HepG2 (cell line): Measurements from ENCODE around the gene SNX24. TPM values are rescaled to one million over a fixed set of nuclear protein-coding genes. Genes with fewer than 3 reads are reported as not detected.

Source experiments
- ATAC-seq: fragments of 200-7000 bp; cut with Tn5 transposase; 3 replicates; pipeline ENCODE4 v1.9.1; 2020; ENCODE audit warnings: mild to moderate bottlenecking, moderate library complexity
- BruUV-seq: library from RNA; stranded (reverse); fragments of 400-500 nt; replicated peaks from 2 replicates; lab custom pipeline; 2021; lab: Mats Ljungman, UMichigan
- CTCF ChIA-PET: fragments of 300-600 bp; formaldehyde crosslinking; extraction: SDS; loops from one replicate; lab custom pipeline; 2021; ENCODE audit warnings: low total read pairs, inconsistent platforms, low intra/inter-chr PET ratio; lab: Yijun Ruan, JAX
- POLR2A ChIA-PET: fragments of 350-600 bp; sonication (Branson Sonifier 250); formaldehyde crosslinking; loops from one replicate; lab custom pipeline; 2020; ENCODE audit warnings: antibody characterized with exemption, inconsistent platforms; lab: Yijun Ruan, JAX
- DNase-seq: peaks from one replicate; pipeline ENCODE4 v3.0.0-alpha.2; 2015; ENCODE audit warnings: low spot score
- FAIRE-seq: peaks from 3 replicates; lab custom pipeline; 2011; peaks lifted over from hg19 to GRCh38; lab: Jason Lieb, UNC
- H2AFZ ChIP-seq: one replicate; pipeline ENCODE4 v1.6.1; 2011; ENCODE audit warnings: low read length, inconsistent platforms
- H3K27ac ChIP-seq: fragments of 300-600 bp; 3 replicates; pipeline ENCODE4 v1.8.0; 2011; ENCODE audit warnings: mixed run types, mild to moderate bottlenecking, mixed read lengths, low read length, inconsistent platforms; ENCODE audit not compliant: insufficient read depth; ENCODE audit errors: extremely low read length
- H3K27me3 ChIP-seq, 2 experiments: fragments of 200-600 bp in 1 of 2; 2 replicates in 1 of 2; 3 replicates in 1 of 2; pipeline versions ENCODE4 v1.6.0 to v1.8.0; 2011; ENCODE audit warnings: low read length in 2 of 2, mild to moderate bottlenecking in 2 of 2, moderate library complexity in 2 of 2, inconsistent platforms in 1 of 2; ENCODE audit not compliant: insufficient read depth in 2 of 2, control insufficient read depth in 1 of 2
- H3K36me3 ChIP-seq, 2 experiments: fragments of 200-600 bp in 1 of 2; replicated peaks in 1 of 2; 2 replicates in 1 of 2; 3 replicates in 1 of 2; pipeline versions ENCODE4 v1.5.1 to v1.8.0; 2011; ENCODE audit warnings: low read length in 2 of 2, inconsistent platforms in 1 of 2; ENCODE audit not compliant: insufficient read depth in 2 of 2, control insufficient read depth in 1 of 2
- H3K4me1 ChIP-seq: 2 replicates; pipeline ENCODE4 v1.5.1; 2012; ENCODE audit warnings: low read length, inconsistent platforms; ENCODE audit not compliant: insufficient read depth
- H3K4me2 ChIP-seq: 2 replicates; pipeline ENCODE4 v1.6.0; 2011; ENCODE audit warnings: low read depth, low read length, inconsistent platforms
- H3K4me3 ChIP-seq, 3 experiments: fragments of 200-600 bp in 1 of 3; sonication (generic), shearing (Covaris generic) in 1 of 3; replicated peaks in 1 of 3; 2 replicates each; pipeline ENCODE4 v1.5.1; 2011 to 2016; ENCODE audit warnings: low read length in 3 of 3, inconsistent platforms in 2 of 3, low read depth in 2 of 3, mild to moderate bottlenecking in 2 of 3, control low read depth in 1 of 3, mixed read lengths in 1 of 3; ENCODE audit not compliant: insufficient read depth in 1 of 3
- H3K79me2 ChIP-seq: one replicate; pipeline ENCODE4 v1.6.1; 2011; ENCODE audit warnings: low read length, inconsistent platforms; ENCODE audit not compliant: insufficient read depth
- H3K9ac ChIP-seq: 2 replicates; pipeline ENCODE4 v1.6.0; 2011; ENCODE audit warnings: mild to moderate bottlenecking, low read depth, low read length, inconsistent platforms; ENCODE audit not compliant: insufficient read depth
- H3K9me3 ChIP-seq: 2 replicates; pipeline ENCODE4 v1.5.1; 2012; ENCODE audit warnings: mild to moderate bottlenecking, low read length
- H4K20me1 ChIP-seq: 2 replicates; pipeline ENCODE4 v1.6.0; 2011; ENCODE audit warnings: inconsistent platforms, mild to moderate bottlenecking, low read length, moderate library complexity; ENCODE audit not compliant: insufficient read depth
- FOXM1 ChIP-seq: sonication (generic); formaldehyde crosslinking; IDR thresholded peaks from 2 replicates; pipeline ENCODE4 v1.5.0; 2020; ENCODE audit warnings: missing genetic modification reagents
- FUBP1 ChIP-seq: sonication (generic); formaldehyde crosslinking; IDR thresholded peaks from 2 replicates; pipeline ENCODE4 v1.5.1; 2020; ENCODE audit warnings: missing genetic modification reagents, mild to moderate bottlenecking, borderline replicate concordance
- GLI4 ChIP-seq: sonication (generic); formaldehyde crosslinking; IDR thresholded peaks from 2 replicates; pipeline ENCODE4 v1.5.1; 2020; ENCODE audit warnings: missing genetic modification reagents, mild to moderate bottlenecking, moderate library complexity, borderline replicate concordance
- GRHL1 ChIP-seq: sonication (generic); formaldehyde crosslinking; conservative IDR thresholded peaks from 2 replicates; pipeline ENCODE4 v1.8.0; 2022; ENCODE audit warnings: missing genetic modification reagents
- IRF1 ChIP-seq: sonication (generic); formaldehyde crosslinking; IDR thresholded peaks from 2 replicates; pipeline ENCODE4 v1.4.0; 2020; ENCODE audit warnings: low read depth, mild to moderate bottlenecking, missing genetic modification reagents
- IRX3 ChIP-seq: sonication (generic); formaldehyde crosslinking; IDR thresholded peaks from 2 replicates; pipeline ENCODE4 v1.8.1; 2023; ENCODE audit warnings: mild to moderate bottlenecking, low read depth, missing genetic modification reagents, borderline replicate concordance
- NKX3-1 ChIP-seq: sonication (generic); formaldehyde crosslinking; IDR thresholded peaks from 2 replicates; pipeline ENCODE4 v1.5.0; 2020; ENCODE audit warnings: missing genetic modification reagents
- SKIL ChIP-seq: sonication (generic); formaldehyde crosslinking; IDR thresholded peaks from 2 replicates; pipeline ENCODE4 v1.8.0; 2022; ENCODE audit warnings: missing genetic modification reagents, mild to moderate bottlenecking, moderate library complexity, borderline replicate concordance
- ZBTB49 ChIP-seq: sonication (generic); formaldehyde crosslinking; IDR thresholded peaks from 2 replicates; pipeline ENCODE4 v1.4.0; 2020; ENCODE audit warnings: missing genetic modification reagents, borderline replicate concordance
- ZFP36L2 ChIP-seq: sonication (generic); formaldehyde crosslinking; IDR thresholded peaks from 2 replicates; pipeline ENCODE4 v1.4.0; 2020; ENCODE audit warnings: missing genetic modification reagents
- ZFP82 ChIP-seq: sonication (generic); formaldehyde crosslinking; IDR thresholded peaks from 2 replicates; pipeline ENCODE4 v1.5.1; 2020; ENCODE audit warnings: mild to moderate bottlenecking, missing genetic modification reagents, borderline replicate concordance
- ZNF503 ChIP-seq: sonication (generic); formaldehyde crosslinking; IDR thresholded peaks from 2 replicates; pipeline ENCODE4 v1.4.0; 2020; ENCODE audit warnings: missing genetic modification reagents
- ZNF564 ChIP-seq: sonication (generic); formaldehyde crosslinking; IDR thresholded peaks from 2 replicates; pipeline ENCODE4 v1.8.1; 2023; ENCODE audit warnings: mild to moderate bottlenecking, missing genetic modification reagents
- WGBS: methylation state at CpG from one replicate; pipeline ENCODE4 v1.1.6; 2017; ENCODE audit warnings: low lambda C conversion rate; 5-methylcytosine and 5-hydroxymethylcytosine counted together
- in situ Hi-C: cut with HindIII; loops from 2 replicates; pipeline ENCODE4 v1.10.0; 2017; ENCODE audit warnings: low pct_unique_long_range_greater_than_20kb; ENCODE audit not compliant: extremely low pct_ligation_motif_present
- intact Hi-C: fragments of 100-400 bp; cut with micrococcal nuclease; formaldehyde crosslinking; loops from one replicate; pipeline ENCODE4 v1.10.0; 2022; ENCODE audit not compliant: unreplicated experiment
- polyA plus RNA-seq, 8 experiments: library from polyadenylated mRNA; depleted of rRNA in 3 of 8; stranded (reverse) in 7 of 8; unstranded in 1 of 8; fragments of >200 nt; fragmentation: Illumina TruSeq in 4 of 8; extraction: Trizol in 4 of 8; gene quantifications; 2 replicates each; pipeline versions ENCODE4 v1.2.1 to v1.2.3, GENCODE V29; 2011 to 2016; ENCODE audit warnings: low read depth in 4 of 8, missing spikeins in 1 of 8, mixed read lengths in 1 of 8; ENCODE audit not compliant: insufficient read depth in 1 of 8
- total RNA-seq, 5 experiments: library from RNA; depleted of rRNA; stranded (reverse); fragments of >200 nt; fragmentation: Illumina TruSeq; extraction: Trizol; gene quantifications; 2 replicates each; pipeline ENCODE4 v1.2.3, GENCODE V29; 2016; ENCODE audit warnings: low read depth in 1 of 5

SNX24 gene
- total and polyA plus RNA-seq, 2 of the 13 experiments (the other 11 are each of a cell fraction or from before 2014, with no cell fraction given) = 7.2 to 23.7 TPM

GRCh38 chr5:123007182-123007581, 161.8 kb downstream of the SNX24 start:
- Histone ChIP-seq H3K9ac (no peak overlapping the region), H4K20me1 (no peaks in the 10 kb centered on the region), H3K36me3 (peaks cover 0 to 2% of the 10 kb centered on the region in 2 experiments; a peak in 3 of 5 replicates), H3K79me2 (no peaks in the 10 kb centered on the region), H3K9me3 (no peaks in the 10 kb centered on the region), H3K4me1 (no peaks in the 10 kb centered on the region), H3K27me3 (no peaks in the 10 kb centered on the region), H3K4me2 (no peak overlapping the region), H3K4me3 (no peak overlapping the region), H3K27ac (no peak overlapping the region), H2AFZ (no peak overlapping the region)
- ATAC-seq = no peak
- TF ChIP-seq IRF1 (CRISPR knock-in tag) (no peak), ZFP36L2 (no peak), ZBTB49 (CRISPR knock-in tag) (no peak), ZNF564 (CRISPR knock-in tag) (no peak), IRX3 (no peak), ZNF503 (CRISPR knock-in tag) (no peak), FOXM1 (CRISPR knock-in tag) (no peak), SKIL (no peak), GLI4 (CRISPR knock-in tag) (no peak), NKX3-1 (CRISPR knock-in tag) (no peak), FUBP1 (CRISPR knock-in tag) (no peak), GRHL1 (CRISPR knock-in tag) (no peak), ZFP82 (CRISPR knock-in tag) (no peak)
- BruUV-seq = no TSS peak
- ChIA-PET POLR2A (no interaction called here), CTCF (no interaction called here)
- in situ Hi-C loops = no loop called here
- intact Hi-C loops = no loop called here
- DNase-seq = no peak
- FAIRE-seq = no peak
- 95% methylated on average over 6 of the region's 6 CpGs for WGBS
